MM.1S (cell line): ENCODE measurements around the gene CPAMD8.

Source experiments
- EZH2 ChIP-seq: fragments of 300-600 bp; sonication (generic); optimal IDR thresholded peaks from 2 replicates; pipeline ENCODE3; 2017; ENCODE audit warnings: low read depth, mild to moderate bottlenecking, antibody characterized with exemption, low read length, mixed read lengths
- EZH2phosphoT487 ChIP-seq: fragments of 300-600 bp; sonication (generic); IDR thresholded peaks from 2 replicates; pipeline ENCODE4 v1.6.1; 2018; ENCODE audit warnings: antibody characterized with exemption, low read length
- TF ChIP-seq, protein P1 (sequence below): fragments of 300-600 bp; sonication (generic); IDR thresholded peaks from 2 replicates; pipeline ENCODE4 v1.5.1; 2016; ENCODE audit warnings: antibody characterized with exemption, low read length, mixed read lengths

DNA sequence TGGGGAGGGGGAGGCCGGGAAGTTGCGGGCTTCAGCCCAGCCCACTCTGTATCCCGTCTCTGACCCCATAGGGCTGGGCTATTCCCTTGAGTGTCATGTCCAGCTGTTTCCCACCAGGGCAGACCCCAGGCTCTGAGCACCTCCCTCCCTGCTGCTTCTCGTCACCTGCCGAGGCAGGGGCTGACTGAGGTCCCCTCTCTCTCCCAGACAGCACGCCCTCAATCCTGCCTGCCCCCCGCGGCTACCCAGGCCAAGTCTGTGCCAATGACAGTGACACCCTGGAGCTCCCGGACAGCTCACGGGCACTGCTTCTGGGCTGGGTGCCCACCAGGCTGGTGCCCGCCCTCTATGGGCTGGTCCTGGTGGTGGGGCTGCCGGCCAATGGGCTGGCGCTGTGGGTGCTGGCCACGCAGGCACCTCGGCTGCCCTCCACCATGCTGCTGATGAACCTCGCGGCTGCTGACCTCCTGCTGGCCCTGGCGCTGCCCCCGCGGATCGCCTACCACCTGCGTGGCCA, 137.2 kb downstream of the CPAMD8 start:
- TF ChIP-seq EZH2phosphoT487 (no peak), EZH2 (no peak)
- TF ChIP-seq, protein P1, sequence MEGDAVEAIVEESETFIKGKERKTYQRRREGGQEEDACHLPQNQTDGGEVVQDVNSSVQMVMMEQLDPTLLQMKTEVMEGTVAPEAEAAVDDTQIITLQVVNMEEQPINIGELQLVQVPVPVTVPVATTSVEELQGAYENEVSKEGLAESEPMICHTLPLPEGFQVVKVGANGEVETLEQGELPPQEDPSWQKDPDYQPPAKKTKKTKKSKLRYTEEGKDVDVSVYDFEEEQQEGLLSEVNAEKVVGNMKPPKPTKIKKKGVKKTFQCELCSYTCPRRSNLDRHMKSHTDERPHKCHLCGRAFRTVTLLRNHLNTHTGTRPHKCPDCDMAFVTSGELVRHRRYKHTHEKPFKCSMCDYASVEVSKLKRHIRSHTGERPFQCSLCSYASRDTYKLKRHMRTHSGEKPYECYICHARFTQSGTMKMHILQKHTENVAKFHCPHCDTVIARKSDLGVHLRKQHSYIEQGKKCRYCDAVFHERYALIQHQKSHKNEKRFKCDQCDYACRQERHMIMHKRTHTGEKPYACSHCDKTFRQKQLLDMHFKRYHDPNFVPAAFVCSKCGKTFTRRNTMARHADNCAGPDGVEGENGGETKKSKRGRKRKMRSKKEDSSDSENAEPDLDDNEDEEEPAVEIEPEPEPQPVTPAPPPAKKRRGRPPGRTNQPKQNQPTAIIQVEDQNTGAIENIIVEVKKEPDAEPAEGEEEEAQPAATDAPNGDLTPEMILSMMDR: no peak
